Ascending aorta (tissue), 2 donors: ENCODE data around the gene TRIM29. TPM values are rescaled to one million over a fixed set of nuclear protein-coding genes. Genes with fewer than 3 reads are reported as not detected.

Experiments used
- DNase-seq, 2 donors: peaks; one replicate each; pipeline ENCODE4 v3.0.0-alpha.2; 2019; ENCODE audit warnings: low spot score in 2 of 2
- H3K27ac ChIP-seq, 2 donors: fragments of 200-600 bp; sonication (generic); one replicate each; pipeline ENCODE4 v1.5.1; 2016 to 2017; ENCODE audit warnings: mild to moderate bottlenecking in 1 of 2
- H3K27me3 ChIP-seq: fragments of 200-600 bp; sonication (generic); one replicate; pipeline ENCODE4 v1.5.1; 2017
- H3K36me3 ChIP-seq, 2 donors: fragments of 200-600 bp; sonication (generic); one replicate each; pipeline ENCODE4 v1.5.1; 2016
- H3K4me1 ChIP-seq, 2 donors: fragments of 200-600 bp; sonication (generic); one replicate each; pipeline ENCODE4 v1.5.1; 2016 to 2017; ENCODE audit warnings: mild to moderate bottlenecking in 1 of 2
- H3K4me3 ChIP-seq, 2 donors: fragments of 200-600 bp; sonication (generic); one replicate each; pipeline ENCODE4 v1.5.1; 2016 to 2017; ENCODE audit warnings: mild to moderate bottlenecking in 1 of 2
- H3K9me3 ChIP-seq, 2 donors: fragments of 200-600 bp; sonication (generic); one replicate each; pipeline ENCODE4 v1.5.1; 2016
- CTCF ChIP-seq, 3 experiments: fragments of 200-600 bp in 2 of 3; fragments of 450-650 bp in 1 of 3; sonication (generic) in 2 of 3; IDR thresholded peaks; one replicate each; pipeline ENCODE4 v1.5.1; 2016 to 2019; ENCODE audit warnings: antibody characterized with exemption in 3 of 3, mild to moderate bottlenecking in 1 of 3, moderate library complexity in 1 of 3
- intact Hi-C: fragments of 100-400 bp; cut with DNase I; formaldehyde crosslinking; loops from one replicate; pipeline ENCODE4 v1.15.1; 2023
- total RNA-seq: library from RNA; depleted of rRNA; stranded (reverse); fragments of >200 nt; gene quantifications from one replicate; pipeline ENCODE4 v1.1.0, GENCODE V29; 2016

Gene TRIM29
- total RNA-seq, 1 donor from 2014 or later: 0.43 TPM

GRCh38 chr11:120112174-120112796, 25.6 kb downstream of the TRIM29 start:
- intact Hi-C loops: no loop called here

GRCh38 chr11:120109531-120109930, 28.4 kb downstream of the TRIM29 start:
- no peak for TF ChIP-seq CTCF (IDR thresholded peaks at IDR 0.05)
- no peak for DNase-seq
- no peaks in the 10 kb centered on the region for H3K9me3 ChIP-seq
- H3K36me3 ChIP-seq: no peaks in the 10 kb centered on the region
- H3K4me1 ChIP-seq: no peaks in the 10 kb centered on the region
- H3K4me3 ChIP-seq: no peak overlapping the region
- no peaks in the 10 kb centered on the region for H3K27me3 ChIP-seq
- no peak overlapping the region for H3K27ac ChIP-seq
- intact Hi-C loops: loop anchor here (5.0 kb wide), 2 partner anchors 97 to 382 kb away; partner anchors contain the start of gene NECTIN1

More at GRCh38 chr11:120112174-120112796, 25.6 kb downstream of the TRIM29 start:
- Histone ChIP-seq H3K27ac (no peak overlapping the region), H3K27me3 (no peaks in the 10 kb centered on the region), H3K4me1 (no peaks in the 10 kb centered on the region), H3K4me3 (no peak overlapping the region), H3K36me3 (no peaks in the 10 kb centered on the region), H3K9me3 (no peaks in the 10 kb centered on the region)
- no peak for TF ChIP-seq CTCF (IDR thresholded peaks at IDR 0.05)
- no peak for DNase-seq

- intact Hi-C loops: loop anchor here (1.0 to 5.0 kb wide), 4 partner anchors 96 to 627 kb away; partner anchors contain the start of gene NECTIN1
- H3K27me3 ChIP-seq: no peaks in the 10 kb centered on the region
- no peaks in the 10 kb centered on the region for H3K9me3 ChIP-seq
- DNase-seq: no peak
- no peaks in the 10 kb centered on the region for H3K36me3 ChIP-seq
- H3K4me3 ChIP-seq: no peak overlapping the region
- no peak overlapping the region for H3K27ac ChIP-seq
- no peaks in the 10 kb centered on the region for H3K4me1 ChIP-seq
- TF ChIP-seq CTCF (IDR thresholded peaks at IDR 0.05): no peak
These were observed 29.1 kb downstream of the TRIM29 start for GRCh38 chr11:120108785-120109168.

- H3K36me3 ChIP-seq: no peaks in the 10 kb centered on the region
- intact Hi-C loops: loop anchor here (1.0 to 5.0 kb wide), 4 partner anchors 96 to 627 kb away; partner anchors contain the start of gene NECTIN1
- H3K27ac ChIP-seq: no peak overlapping the region
- H3K4me3 ChIP-seq: no peak overlapping the region
- H3K4me1 ChIP-seq: no peaks in the 10 kb centered on the region
- no peaks in the 10 kb centered on the region for H3K9me3 ChIP-seq
- no peaks in the 10 kb centered on the region for H3K27me3 ChIP-seq
- DNase-seq: peak in 1 of 2 donors; percentile 70
- peak; percentile 94 to 100 (median 99) for TF ChIP-seq CTCF (IDR thresholded peaks at IDR 0.05)
These were observed 29.6 kb downstream of the TRIM29 start for GRCh38 chr11:120108154-120108784.

GRCh38 chr11:120107692-120108091, 30.2 kb downstream of the TRIM29 start:
- no peak for DNase-seq
- TF ChIP-seq CTCF (IDR thresholded peaks at IDR 0.05): no peak
- intact Hi-C loops: loop anchor here (1.0 to 5.0 kb wide), 4 partner anchors 95 to 626 kb away; partner anchors contain the start of gene NECTIN1
- Histone ChIP-seq H3K27me3 (no peaks in the 10 kb centered on the region), H3K27ac (no peak overlapping the region), H3K36me3 (no peaks in the 10 kb centered on the region), H3K4me3 (no peak overlapping the region), H3K4me1 (no peaks in the 10 kb centered on the region), H3K9me3 (no peaks in the 10 kb centered on the region)
